ENCODE measurements around the gene METTL16. TPM values are rescaled to one million over a fixed set of nuclear protein-coding genes. Genes with fewer than 3 reads are reported as not detected.

The METTL16 gene
- total and polyA plus RNA-seq, 2 of the 4 experiments (the other 2 are of a cell fraction) = 11.8 to 15.4 TPM

DNA sequence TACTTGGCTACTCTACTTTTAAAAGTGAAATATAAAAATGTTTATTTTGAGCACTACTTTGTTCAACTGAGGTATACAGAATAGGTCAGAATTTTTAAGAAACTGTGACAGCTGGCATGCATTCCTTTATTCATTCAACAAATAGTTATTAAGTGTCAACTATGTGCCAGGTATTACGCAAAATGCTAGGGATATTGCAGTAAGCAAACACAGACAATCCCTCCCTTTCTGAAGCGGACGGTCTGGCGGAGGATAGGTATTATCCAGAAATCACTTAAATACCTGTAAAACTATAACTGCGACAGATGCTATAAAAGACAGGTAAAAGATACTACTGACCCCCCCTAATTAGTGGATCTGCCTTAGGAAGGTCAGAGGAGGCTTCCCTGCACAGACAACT is 26.1 kb downstream of the METTL16 start:
- Histone ChIP-seq H3K23ac (ENCODE audit: low read depth, low read length) (no peak overlapping the region), H3K9me1 (ENCODE audit: insufficient read depth, low read length) (peaks cover 7% of the 10 kb centered on the region), H3K4me2 (ENCODE audit: low read depth, low read length) (0 out of 2 replicates have a peak overlapping the region, but pooled peaks have one; percentile 36), H2AK5ac (ENCODE audit: low read depth, low read length) (no peak overlapping the region), H3K36me3 (ENCODE audit: control insufficient read depth, insufficient read depth, low read length) (no peaks in the 10 kb centered on the region), H2AFZ (replicated peaks; ENCODE audit: low read length, poor library complexity) (no peak overlapping the region), H3K4me1 (ENCODE audit: control insufficient read depth, insufficient read depth, low read length) (peaks cover 6% of the 10 kb centered on the region; the same call in 1 of the 2 replicates), H2BK20ac (ENCODE audit: low read depth, low read length) (peak overlapping the region; percentile 11; the same call in 1 of the 2 replicates), H4K5ac (ENCODE audit: low read depth, low read length) (peak overlapping the region; percentile 12; the same call in 1 of the 2 replicates), H4K8ac (ENCODE audit: low read depth in 2 of 2, low read length in 2 of 2) (no peak overlapping the region), H3K9me3 (ENCODE audit: control insufficient read depth, insufficient read depth, low read length) (no peaks in the 10 kb centered on the region), H3K9ac (ENCODE audit: low read depth, low read length) (no peak overlapping the region), H3K79me1 (ENCODE audit: low read depth in 1 of 2, low read length in 2 of 2) (peaks cover 30 to 48% of the 10 kb centered on the region in 2 experiments), H3K4me3 (ENCODE audit: insufficient read depth, low read depth, low read length) (no peak overlapping the region), H3K27ac (ENCODE audit: insufficient read depth, low read length) (no peak overlapping the region), H3K14ac (replicated peaks; ENCODE audit: low read depth, low read length) (0 out of 2 replicates have a peak overlapping the region, but pooled peaks have one; percentile 52), H2BK5ac (ENCODE audit: low read depth, low read length, poor library complexity, severe bottlenecking) (no peak overlapping the region), H3K56ac (ENCODE audit: extremely low read depth, insufficient read depth, low read length) (no peak overlapping the region), H2AK9ac (replicated peaks; ENCODE audit: low read depth, low read length, poor library complexity) (no peak overlapping the region), H3K18ac (ENCODE audit: low read depth, low read length) (no peak overlapping the region), H4K91ac (ENCODE audit: insufficient read depth, low read depth, low read length) (no peak overlapping the region), H3K27me3 (ENCODE audit: control insufficient read depth, insufficient read depth, low read length) (no peaks in the 10 kb centered on the region), H2BK15ac (ENCODE audit: low read depth, low read length) (no peak overlapping the region), H3K4ac (ENCODE audit: low read depth, low read length) (peak overlapping the region; percentile 42; the same call in 1 of the 2 replicates), H4K20me1 (ENCODE audit: insufficient read depth, low read length) (peaks cover 8% of the 10 kb centered on the region; the same call in 1 of the 2 replicates), H2BK120ac (ENCODE audit: low read depth, low read length) (no peak overlapping the region)
- CTCF ChIA-PET = interaction anchor here (0.6 to 1.0 kb wide), 3 partner anchors 12 to 54 kb away, joined by 3 read pairs; no protein-coding TSS in a partner anchor
- no TSS peak for BruUV-seq (replicated peaks)
- intact Hi-C loops (cut with micrococcal nuclease) (no loop called here), dilution Hi-C loops (cut with HindIII; ENCODE audit: low sequenced_read_pairs, unreplicated experiment) (no loop called here), in situ Hi-C loops (cut with MboI; ENCODE audit: low sequenced_read_pairs) (no loop called here)
- TF ChIP-seq BHLHE40 (IDR thresholded peaks at IDR 0.05; ENCODE audit: low read depth, low read length) = no peak
- TF ChIP-seq CEBPB (IDR thresholded peaks at IDR 0.05; ENCODE audit: low read depth, low read length) = peak; percentile 41; the same call in 1 of the 2 replicates
- ATAC-seq (ENCODE audit: low read depth) (no peak), DNase-seq (no peak)
- POLR2A ChIA-PET (ENCODE audit: unreplicated experiment) = no interaction called here
- no CpG with 5 or more reads among the region's 5 CpGs for WGBS, 2 experiments (ENCODE audit: extremely low coverage in 2 of 2, insufficient read length in 1 of 2)
